ENCODE results near the gene AQP4. TPM values are rescaled to one million over a fixed set of nuclear protein-coding genes. Genes with fewer than 3 reads are reported as not detected.

AQP4 gene
- total RNA-seq, 1 experiment from 2014 or later, result 0.42 TPM

- no peak overlapping the region for H3K14ac ChIP-seq (ENCODE audit: insufficient read depth, low read length)
- H2BK120ac ChIP-seq (ENCODE audit: low read depth, low read length, poor library complexity, severe bottlenecking), result no peak overlapping the region
- H3K27ac ChIP-seq (ENCODE audit: insufficient read length, low read depth, low read length), result no peak overlapping the region
- no peaks in the 10 kb centered on the region for H3K9me3 ChIP-seq (ENCODE audit: control insufficient read depth, low read depth, low read length)
- no peak overlapping the region for H3K23ac ChIP-seq (ENCODE audit: insufficient read length, low read depth, low read length)
- no peak overlapping the region for H2BK5ac ChIP-seq (ENCODE audit: insufficient read length, low read length)
- H4K91ac ChIP-seq (ENCODE audit: insufficient read length, low read depth, low read length), result no peak overlapping the region
- H4K20me1 ChIP-seq (ENCODE audit: control insufficient read depth, insufficient read depth, insufficient read length), result no peaks in the 10 kb centered on the region
- no peak overlapping the region for H2AFZ ChIP-seq (ENCODE audit: low read length)
- no peak overlapping the region for H2BK12ac ChIP-seq (ENCODE audit: insufficient read length, low read depth, low read length)
- Mint-ChIP-seq H3K4me3 (no peak overlapping the region), H3K27ac (no peak overlapping the region), H3K4me1 (no peaks in the 10 kb centered on the region), H3K36me3 (ENCODE audit: insufficient read depth in 1 of 3, low read depth in 3 of 3) (peaks cover 11 to 20% (median 17%) of the 10 kb centered on the region in 3 experiments), H3K27me3 (ENCODE audit: low read depth) (peaks cover 2% of the 10 kb centered on the region; the same call in 1 of the 2 replicates), H3K9me3 (peaks cover 28 to 33% of the 10 kb centered on the region in 2 experiments)
- H4K8ac ChIP-seq (replicated peaks; ENCODE audit: insufficient read length, low read depth, low read length), result no peak overlapping the region
- H3K79me1 ChIP-seq (ENCODE audit: insufficient read depth, low read depth, low read length, poor library complexity, severe bottlenecking), result no peaks in the 10 kb centered on the region
- no peak overlapping the region for H3K4ac ChIP-seq (ENCODE audit: low read depth, low read length)
- no peaks in the 10 kb centered on the region for H3K4me1 ChIP-seq (ENCODE audit: insufficient read depth, low read length)
- H3K56ac ChIP-seq (ENCODE audit: insufficient read length, low read depth, low read length), result no peak overlapping the region
- H2AK5ac ChIP-seq (ENCODE audit: insufficient read length, low read length), result no peak overlapping the region
- no peak overlapping the region for H2BK20ac ChIP-seq (ENCODE audit: low read depth, low read length, poor library complexity, severe bottlenecking)
- no peak overlapping the region for H3K18ac ChIP-seq (ENCODE audit: insufficient read length, low read depth, low read length)
- H3K9ac ChIP-seq (ENCODE audit: extremely low read depth, insufficient read length, low read length), result no peak overlapping the region
- H3K4me2 ChIP-seq (ENCODE audit: insufficient read depth, insufficient read length, low read length), result no peak overlapping the region
- H2BK15ac ChIP-seq (ENCODE audit: low read depth, low read length), result no peak overlapping the region
- no peaks in the 10 kb centered on the region for H3K23me2 ChIP-seq (ENCODE audit: insufficient read length, low read depth, low read length, poor library complexity, severe bottlenecking)
- no peak for TF ChIP-seq CTCF (conservative IDR thresholded peaks at IDR 0.05)
- H3T11ph ChIP-seq (ENCODE audit: low read length), result no peak overlapping the region
- no CpG with 5 or more reads among the region's 5 CpGs for WGBS (ENCODE audit: extremely low coverage, insufficient read length, low lambda C conversion rate)
- DNase-seq, result no peak
- H3K27me3 ChIP-seq (ENCODE audit: insufficient read depth, low read length), result no peaks in the 10 kb centered on the region
- H3K79me2 ChIP-seq (ENCODE audit: insufficient read depth, low read length), result no peaks in the 10 kb centered on the region
- H4K5ac ChIP-seq (ENCODE audit: insufficient read length, low read depth, low read length), result no peak overlapping the region
Measured at GRCh38 chr18:26902291-26902690, 36.8 kb upstream of the AQP4 start.

Measured in H9 (cell line).